Activated CD4-positive, alpha-beta T cell treated with anti-CD3 and anti-CD28 coated beads, Interleukin-2, amount 50 U/mL, for 48 hours (primary cell): ENCODE measurements around the gene CARS2.
"Not testable (repeated sequence)": the region's sequence is repeated elsewhere in the genome, so short reads cannot be mapped to it uniquely, and the experiment has no call there.

Experiments
- DNase-seq, 2 experiments: peaks; one replicate each; pipeline ENCODE4 v3.0.0-alpha.2; 2020

CARS2 gene

GRCh38 chr13:110637275-110637674 is 68.6 kb downstream of the CARS2 start:
- no peak for DNase-seq

GRCh38 chr13:110636701-110637201 is 69.2 kb downstream of the CARS2 start:
- no peak for DNase-seq

DNA sequence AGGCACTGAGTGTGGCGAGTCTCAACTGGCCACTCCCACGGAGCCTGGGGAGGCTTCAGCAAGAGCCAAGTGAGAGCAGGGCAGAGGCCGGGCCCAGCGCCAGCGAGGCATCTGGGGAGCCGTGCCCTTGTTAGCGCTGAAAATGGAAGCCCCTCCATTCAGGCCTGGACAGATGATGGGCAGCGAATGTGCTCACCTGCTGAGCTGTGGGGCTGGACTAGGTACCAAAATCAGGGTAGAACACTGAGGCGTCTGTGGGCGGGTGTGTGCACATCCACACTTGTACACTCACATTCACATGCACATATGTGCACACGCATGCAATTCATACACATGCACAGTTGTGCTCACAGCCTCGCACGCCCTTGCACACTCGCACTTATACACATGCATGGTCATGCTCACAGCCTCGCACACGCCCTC is 69.9 kb downstream of the CARS2 start:
- DNase-seq: no peak

GRCh38 chr13:110635405-110636002 is 70.4 kb downstream of the CARS2 start:
- DNase-seq: no peak

GRCh38 chr13:110634558-110634957 is 71.4 kb downstream of the CARS2 start:
- DNase-seq: no peak

GRCh38 chr13:110633776-110634175 is 72.1 kb downstream of the CARS2 start:
- DNase-seq: no peak

- not testable (repeated sequence) for DNase-seq
Measured at GRCh38 chr13:110632255-110632654, 73.7 kb downstream of the CARS2 start.

DNA sequence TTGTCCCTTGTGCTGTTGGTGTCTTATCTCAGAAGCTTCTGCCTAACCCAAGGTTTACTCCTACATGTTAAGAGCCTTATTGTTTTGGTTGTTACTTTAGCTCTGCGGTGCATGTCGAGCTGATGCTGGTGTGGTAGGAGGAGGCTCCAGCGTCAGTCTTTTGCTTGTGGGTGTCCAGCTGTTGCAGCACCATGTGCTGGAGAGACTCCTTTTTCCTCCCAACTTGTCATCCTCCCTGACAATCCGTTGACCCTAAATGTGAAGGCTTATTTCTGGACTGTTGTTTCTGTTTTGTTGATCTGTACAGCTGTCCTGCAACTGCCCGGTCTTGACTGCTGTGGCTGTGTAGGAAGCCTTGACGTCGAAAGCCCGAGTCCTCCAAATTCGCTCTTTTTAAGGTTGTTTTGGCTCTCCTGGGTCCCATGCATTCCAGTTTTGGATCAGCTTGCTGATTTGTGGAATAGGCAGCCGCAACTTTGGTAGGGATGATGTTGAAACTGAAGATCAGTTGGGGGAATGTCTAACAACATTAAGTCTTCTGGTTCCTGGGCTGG is 75.3 kb downstream of the CARS2 start:
- DNase-seq: no peak

DNA sequence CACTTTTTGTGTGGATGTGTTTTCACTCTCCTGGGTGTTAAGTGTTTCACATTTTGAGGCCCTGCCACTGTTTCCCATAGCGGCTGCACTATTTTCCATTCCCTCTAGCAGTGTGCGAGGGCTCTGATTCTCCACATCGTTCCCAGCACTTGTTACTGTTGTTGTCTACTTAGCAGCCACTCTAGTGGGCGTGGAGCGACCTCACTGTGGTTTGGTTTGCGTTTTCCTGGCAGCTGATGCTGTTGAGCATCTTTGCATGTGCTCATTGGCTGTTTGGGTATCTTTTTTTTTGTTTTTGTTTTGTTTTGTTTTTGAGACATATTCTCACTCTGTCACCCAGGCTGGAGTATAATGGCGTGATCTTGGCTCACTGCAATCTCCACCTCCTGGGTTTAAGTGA is 76.2 kb downstream of the CARS2 start:
- peak in 1 of 2 experiments; percentile 21 for DNase-seq

DNA sequence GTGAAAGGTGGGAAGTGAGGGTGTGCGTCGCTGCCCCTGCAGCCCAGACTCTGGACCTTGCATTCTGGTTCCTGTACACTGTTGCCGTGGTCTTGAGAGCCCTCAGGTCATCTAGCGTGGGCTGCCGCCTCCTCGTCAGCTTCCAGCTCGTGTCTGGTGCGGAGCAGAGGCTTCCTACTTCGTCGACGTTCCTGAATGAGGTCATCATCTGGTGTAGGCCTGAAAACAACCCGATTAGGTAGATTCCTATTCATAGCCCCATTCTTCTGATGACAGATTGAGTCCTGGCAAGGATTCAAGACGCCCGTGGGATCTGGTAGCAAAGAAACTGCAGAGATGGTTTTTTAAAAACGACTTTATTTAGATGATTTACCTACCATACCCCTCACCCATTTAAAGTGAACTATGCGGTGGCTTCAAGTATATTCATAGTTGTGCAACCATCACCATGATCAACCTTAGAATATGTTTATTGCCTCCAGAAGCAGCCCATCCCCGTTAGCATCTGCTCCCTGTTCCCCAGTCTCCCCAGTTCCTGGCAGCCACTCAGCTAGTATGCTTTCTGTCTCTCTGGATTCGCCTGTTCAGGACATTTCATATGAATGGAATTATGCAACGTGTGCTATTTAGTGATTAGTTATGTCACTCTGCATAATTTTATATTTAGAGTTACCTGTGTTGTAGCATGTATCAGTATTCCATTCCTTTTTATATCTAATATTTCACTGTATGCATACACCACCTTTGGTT is 76.8 kb downstream of the CARS2 start:
- DNase-seq: no peak

DNA sequence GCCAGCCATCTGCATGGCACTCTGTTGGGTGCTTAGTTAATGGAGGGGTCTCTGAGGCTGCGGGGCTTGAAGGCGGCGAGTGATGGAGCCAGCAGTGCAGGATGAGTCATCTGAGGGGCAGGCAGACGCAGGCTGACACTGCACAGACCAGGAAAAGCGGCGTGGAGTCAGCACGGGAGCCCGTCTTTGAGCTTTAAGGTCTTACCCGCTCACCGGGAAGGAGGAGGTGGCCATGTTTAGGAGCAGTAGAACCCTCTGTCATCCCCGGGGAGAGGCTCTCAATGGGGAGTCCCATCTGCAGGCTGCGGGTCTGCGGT is 77.5 kb downstream of the CARS2 start:
- no peak for DNase-seq

DNA sequence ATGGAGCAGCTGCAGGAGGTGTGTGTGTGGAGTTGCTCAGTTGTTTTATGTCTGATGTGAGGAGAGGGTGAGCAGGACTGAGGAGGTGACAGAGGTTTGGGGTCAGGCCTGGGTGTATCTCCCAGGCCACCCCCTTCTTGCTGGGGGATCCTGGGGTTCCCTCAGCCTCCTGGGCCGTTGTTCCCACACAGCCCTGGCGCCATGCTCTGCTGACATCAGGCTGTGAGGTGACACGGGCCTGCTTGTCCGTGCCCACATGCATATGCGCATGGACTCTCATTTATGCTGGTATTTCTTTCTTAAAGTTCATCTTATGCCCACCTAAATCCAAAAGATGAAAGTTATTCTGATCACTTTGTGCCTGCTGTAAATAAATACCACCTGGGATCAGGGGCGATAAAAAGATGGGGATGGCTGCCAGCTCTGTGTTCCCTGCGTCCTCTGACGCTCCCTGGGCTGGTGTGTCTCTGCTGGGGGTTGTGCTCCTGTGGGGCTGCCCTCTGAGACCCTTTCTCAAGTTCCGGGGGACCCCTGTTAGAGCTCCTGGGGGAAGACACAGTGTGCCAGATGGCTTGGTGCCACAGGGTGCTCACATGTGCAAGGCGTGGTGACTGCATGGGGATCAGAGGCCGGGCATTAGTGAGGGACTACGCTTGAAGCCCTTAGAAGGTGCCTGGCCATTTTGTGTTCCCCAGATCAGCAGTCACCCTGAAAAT is 78.0 kb downstream of the CARS2 start:
- no peak for DNase-seq

GRCh38 chr13:110627351-110627750 is 78.6 kb downstream of the CARS2 start:
- DNase-seq: no peak

- no peak for DNase-seq
Measured at GRCh38 chr13:110626521-110626920, 79.4 kb downstream of the CARS2 start.

- DNase-seq: no peak
Measured at GRCh38 chr13:110625771-110626321, 80.1 kb downstream of the CARS2 start.

DNA sequence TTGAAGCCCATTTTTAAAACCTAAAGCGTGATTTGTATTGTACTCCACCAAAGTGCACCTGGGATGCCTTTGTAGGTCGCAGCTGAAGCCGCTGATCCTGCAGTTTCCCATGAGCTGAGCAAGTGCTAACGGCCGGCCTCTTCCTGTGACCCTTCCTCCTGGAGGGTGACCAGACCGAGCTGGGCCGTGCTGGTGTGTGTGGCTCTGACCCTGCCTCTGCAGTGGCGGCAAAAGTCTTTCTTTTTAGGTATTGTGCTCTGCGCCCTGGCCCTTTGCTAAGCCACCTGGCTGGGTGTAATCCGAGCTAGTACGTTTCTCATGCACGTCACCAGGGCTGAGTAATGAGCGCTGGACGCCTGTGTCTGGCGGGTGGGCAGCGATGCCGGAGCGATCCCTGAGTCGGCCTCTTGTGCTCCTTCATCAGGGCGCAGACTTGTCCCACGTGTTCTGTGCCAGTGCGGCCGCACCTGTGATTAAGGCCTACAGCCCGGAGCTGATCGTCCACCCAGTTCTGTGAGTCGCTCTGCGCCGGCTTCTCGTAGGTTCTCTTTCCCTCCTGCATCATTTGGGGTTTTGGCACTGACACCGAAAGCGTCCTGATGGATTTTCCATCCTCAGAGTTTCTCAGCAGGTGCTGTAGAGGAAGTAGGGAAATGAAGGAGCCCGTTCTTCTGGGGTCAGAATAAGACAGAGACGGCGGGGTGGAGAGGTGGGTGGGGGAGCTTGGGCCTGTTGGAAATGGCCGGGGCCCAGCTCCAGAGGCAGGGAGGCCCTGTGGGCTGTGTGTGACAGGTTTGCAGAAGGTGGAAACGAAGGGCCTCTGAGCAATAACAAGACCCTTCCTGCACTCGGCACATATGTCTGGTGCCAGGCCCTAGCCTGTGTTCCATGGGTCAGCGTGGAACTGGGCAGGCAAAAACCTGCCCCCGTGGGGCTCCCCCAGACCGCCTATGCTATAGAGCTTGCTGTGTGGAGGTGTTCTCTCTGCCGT is 80.9 kb downstream of the CARS2 start:
- no peak for DNase-seq

DNA sequence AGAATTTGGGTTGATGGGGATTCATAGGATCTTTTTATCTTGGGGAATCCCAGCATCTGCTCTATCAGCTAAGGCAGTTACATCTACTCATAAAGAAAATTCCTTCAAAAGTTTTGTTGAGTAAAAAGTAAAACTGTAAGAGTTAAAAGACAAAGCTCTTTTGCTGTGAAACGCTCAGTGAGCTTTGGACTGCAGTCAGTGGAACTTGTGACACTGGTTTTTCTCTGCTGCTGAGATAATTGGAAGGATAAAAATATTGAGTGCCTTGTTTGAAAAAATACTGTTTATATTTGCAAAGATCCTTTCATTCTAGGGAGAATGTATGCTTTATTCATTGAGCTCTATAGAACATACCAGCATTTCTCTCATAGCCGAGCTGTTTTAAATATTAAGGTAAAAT is 85.3 kb downstream of the CARS2 start:
- DNase-seq: no peak

DNA sequence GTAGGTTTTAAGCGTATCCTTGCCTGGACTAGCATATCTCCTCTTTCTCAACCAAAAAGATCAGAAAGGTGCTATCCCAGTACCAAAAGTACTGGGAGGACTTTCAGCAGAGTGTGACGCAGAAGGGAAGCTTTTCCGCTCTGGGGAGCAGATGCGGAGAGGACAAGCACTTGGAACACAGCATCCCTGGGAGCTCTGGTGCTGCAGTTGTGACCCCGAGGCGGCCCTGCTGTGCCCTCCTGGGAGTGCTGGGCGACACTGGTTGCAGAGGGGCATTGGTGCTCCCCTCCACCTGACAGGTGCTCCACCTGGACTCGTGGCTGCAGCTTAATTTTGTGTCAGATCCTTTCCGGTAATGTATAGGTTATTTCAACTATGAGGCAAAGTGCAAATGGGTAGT is 87.1 kb downstream of the CARS2 start:
- no peak for DNase-seq

DNA sequence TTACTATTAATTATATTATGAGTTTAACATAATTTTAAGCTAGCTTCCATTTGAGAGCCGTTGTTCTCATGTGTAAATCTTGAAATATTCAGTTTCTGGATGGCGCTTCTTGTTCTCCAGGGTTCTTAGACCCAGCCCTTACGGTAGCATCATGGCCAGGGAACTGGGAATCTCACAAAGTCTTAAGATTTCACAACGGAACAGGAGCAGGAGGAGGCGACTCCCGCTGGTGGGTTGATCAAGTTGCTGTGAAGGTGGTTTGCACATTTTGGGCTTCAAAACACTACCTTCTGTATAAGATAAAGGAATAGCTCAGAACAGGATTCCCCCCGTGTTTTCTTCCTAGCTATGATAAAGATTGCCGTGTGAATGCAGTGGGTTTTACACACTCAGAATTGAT is 87.7 kb downstream of the CARS2 start:
- no peak for DNase-seq

DNA sequence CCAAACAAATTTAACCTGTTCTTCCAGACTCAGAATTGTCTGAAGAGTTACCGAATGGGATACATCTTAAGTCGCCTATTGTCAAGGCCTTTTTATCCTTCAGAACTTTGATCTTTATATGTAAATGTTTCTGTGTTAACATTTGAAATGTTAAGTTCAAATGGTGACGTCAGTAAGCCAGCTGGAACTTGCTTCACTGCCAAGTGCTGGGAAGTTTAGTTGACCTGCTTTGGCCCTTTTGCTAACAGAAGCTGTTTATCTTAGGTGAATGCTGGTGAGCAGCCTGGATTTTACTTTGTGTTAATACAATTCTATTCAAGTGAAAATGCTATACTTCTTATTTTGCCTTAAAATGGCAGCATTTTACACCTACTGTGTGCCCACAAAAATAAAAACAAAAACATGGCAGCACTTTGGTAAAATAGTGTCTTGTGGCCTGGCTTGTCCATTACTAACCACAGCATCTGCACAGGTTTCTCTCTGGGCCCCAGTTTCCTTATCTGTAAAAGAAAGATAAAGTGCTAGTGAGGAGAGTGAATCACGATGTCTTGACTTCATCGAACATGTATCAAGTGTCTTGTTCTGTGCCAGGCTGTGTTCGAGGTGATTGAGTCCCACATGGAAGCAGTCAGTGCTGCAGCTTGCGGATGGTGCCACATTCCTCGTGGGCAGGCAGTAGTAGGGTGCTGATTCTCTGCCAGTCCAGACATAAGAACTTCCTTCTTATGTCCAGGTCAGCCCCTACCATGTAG is 88.4 kb downstream of the CARS2 start:
- no peak for DNase-seq
